ENCODE results near the gene VDAC2.

- no peak for TF ChIP-seq POLR2A (IDR thresholded peaks at IDR 0.05)
- TF ChIP-seq, protein P1, sequence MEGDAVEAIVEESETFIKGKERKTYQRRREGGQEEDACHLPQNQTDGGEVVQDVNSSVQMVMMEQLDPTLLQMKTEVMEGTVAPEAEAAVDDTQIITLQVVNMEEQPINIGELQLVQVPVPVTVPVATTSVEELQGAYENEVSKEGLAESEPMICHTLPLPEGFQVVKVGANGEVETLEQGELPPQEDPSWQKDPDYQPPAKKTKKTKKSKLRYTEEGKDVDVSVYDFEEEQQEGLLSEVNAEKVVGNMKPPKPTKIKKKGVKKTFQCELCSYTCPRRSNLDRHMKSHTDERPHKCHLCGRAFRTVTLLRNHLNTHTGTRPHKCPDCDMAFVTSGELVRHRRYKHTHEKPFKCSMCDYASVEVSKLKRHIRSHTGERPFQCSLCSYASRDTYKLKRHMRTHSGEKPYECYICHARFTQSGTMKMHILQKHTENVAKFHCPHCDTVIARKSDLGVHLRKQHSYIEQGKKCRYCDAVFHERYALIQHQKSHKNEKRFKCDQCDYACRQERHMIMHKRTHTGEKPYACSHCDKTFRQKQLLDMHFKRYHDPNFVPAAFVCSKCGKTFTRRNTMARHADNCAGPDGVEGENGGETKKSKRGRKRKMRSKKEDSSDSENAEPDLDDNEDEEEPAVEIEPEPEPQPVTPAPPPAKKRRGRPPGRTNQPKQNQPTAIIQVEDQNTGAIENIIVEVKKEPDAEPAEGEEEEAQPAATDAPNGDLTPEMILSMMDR (IDR thresholded peaks at IDR 0.05), result no peak
Observed at GRCh38 chr10:75209086-75209920, 1.3 kb upstream of the VDAC2 start.
